BJ (cell line): ENCODE measurements around the gene SGIP1. TPM values are rescaled to one million over a fixed set of nuclear protein-coding genes. Genes with fewer than 3 reads are reported as not detected.

Experiments
- CTCF ChIA-PET: fragments of 350-600 bp; formaldehyde crosslinking; extraction: SDS; loops from one replicate; lab custom pipeline; 2021; ENCODE audit warnings: antibody characterized with exemption, inconsistent platforms; lab: Yijun Ruan, JAX
- POLR2A ChIA-PET: fragments of 300-600 bp; sonication (Branson Sonifier 250); formaldehyde crosslinking; extraction: SDS; loops from one replicate; lab custom pipeline; 2021; ENCODE audit warnings: antibody characterized with exemption; lab: Charles Lee
- DNase-seq: peaks from one replicate; pipeline ENCODE4 v3.0.0-alpha.2; 2011; ENCODE audit warnings: low read depth
- H3K27me3 ChIP-seq: 2 replicates; pipeline ENCODE4 v1.6.0; 2011; ENCODE audit warnings: low read length; ENCODE audit not compliant: control insufficient read depth, insufficient read depth
- H3K36me3 ChIP-seq: 2 replicates; pipeline ENCODE4 v1.5.1; 2011; ENCODE audit warnings: low read length; ENCODE audit not compliant: control insufficient read depth, insufficient read depth
- H3K4me3 ChIP-seq: 2 replicates; pipeline ENCODE4 v1.5.1; 2011; ENCODE audit warnings: low read depth, mild to moderate bottlenecking, control low read depth, low read length
- CTCF ChIP-seq: IDR thresholded peaks from 2 replicates; pipeline ENCODE4 v1.5.1; 2011; ENCODE audit warnings: low read depth, mild to moderate bottlenecking, control low read depth, inconsistent platforms, low read length, moderate library complexity; ENCODE audit not compliant: insufficient read depth
- polyA plus RNA-seq: library from polyadenylated mRNA; depleted of rRNA; stranded (reverse); fragments of >200 nt; gene quantifications from 2 replicates; pipeline ENCODE4 v1.2.3, GENCODE V29; 2011

SGIP1 gene
- polyA plus RNA-seq, 1 experiment: 49.4 TPM

- CTCF ChIA-PET: interaction anchor here (1.5 to 3.8 kb wide), 3 partner anchors 58 to 260 kb away, joined by 4 to 24 read pairs (median 5); no protein-coding TSS in a partner anchor
- no peak for TF ChIP-seq CTCF
- Histone ChIP-seq H3K27me3 (no peaks in the 10 kb centered on the region), H3K36me3 (no peaks in the 10 kb centered on the region), H3K4me3 (no peak overlapping the region)
- POLR2A ChIA-PET: no interaction called here
- no peak for DNase-seq
Observed at GRCh38 chr1:66506991-66507390, 27.0 kb upstream of the SGIP1 start.

GRCh38 chr1:66510407-66510806, 23.5 kb upstream of the SGIP1 start:
- ChIA-PET CTCF (interaction anchor here (0.7 to 1.2 kb wide), 2 partner anchors 11 kb away, joined by 4 to 5 read pairs; no protein-coding TSS in a partner anchor), POLR2A (no interaction called here)

GRCh38 chr1:66511118-66511517, 22.8 kb upstream of the SGIP1 start:
- no peaks in the 10 kb centered on the region for H3K36me3 ChIP-seq
- ChIA-PET POLR2A (no interaction called here), CTCF (interaction anchor here (0.7 kb wide), 1 partner anchor 11 kb away, joined by 4 read pairs; no protein-coding TSS in a partner anchor)
- H3K4me3 ChIP-seq: no peak overlapping the region
- DNase-seq: no peak
- TF ChIP-seq CTCF: no peak
- H3K27me3 ChIP-seq: no peaks in the 10 kb centered on the region

More at GRCh38 chr1:66510407-66510806, 23.5 kb upstream of the SGIP1 start:
- no peak for TF ChIP-seq CTCF
- no peaks in the 10 kb centered on the region for H3K27me3 ChIP-seq
- DNase-seq: no peak
- no peaks in the 10 kb centered on the region for H3K36me3 ChIP-seq
- no peak overlapping the region for H3K4me3 ChIP-seq

GRCh38 chr1:66517959-66518358, 16.0 kb upstream of the SGIP1 start:
- POLR2A ChIA-PET: no interaction called here
- no peak for DNase-seq
- CTCF ChIA-PET: interaction anchor here (0.8 to 4.2 kb wide), 2 partner anchors 9 to 14 kb away, joined by 3 to 16 read pairs; no protein-coding TSS in a partner anchor
- H3K4me3 ChIP-seq: no peak overlapping the region
- H3K36me3 ChIP-seq: no peaks in the 10 kb centered on the region
- TF ChIP-seq CTCF: no peak
- no peaks in the 10 kb centered on the region for H3K27me3 ChIP-seq

GRCh38 chr1:66518654-66519053, 15.3 kb upstream of the SGIP1 start:
- TF ChIP-seq CTCF: no peak
- ChIA-PET POLR2A (no interaction called here), CTCF (interaction anchor here (0.8 to 4.2 kb wide), 2 partner anchors 10 to 14 kb away, joined by 3 to 16 read pairs; no protein-coding TSS in a partner anchor)
- Histone ChIP-seq H3K4me3 (no peak overlapping the region), H3K36me3 (no peaks in the 10 kb centered on the region), H3K27me3 (no peaks in the 10 kb centered on the region)
- no peak for DNase-seq
